Nucleus accumbens (tissue), 56 donors: ENCODE data around the gene NMUR1.

Source experiments
- DNase-seq, 56 donors: peaks; one replicate each; lab custom pipeline; 2025; lab: John Stamatoyannopoulos, UW

Gene NMUR1

DNA sequence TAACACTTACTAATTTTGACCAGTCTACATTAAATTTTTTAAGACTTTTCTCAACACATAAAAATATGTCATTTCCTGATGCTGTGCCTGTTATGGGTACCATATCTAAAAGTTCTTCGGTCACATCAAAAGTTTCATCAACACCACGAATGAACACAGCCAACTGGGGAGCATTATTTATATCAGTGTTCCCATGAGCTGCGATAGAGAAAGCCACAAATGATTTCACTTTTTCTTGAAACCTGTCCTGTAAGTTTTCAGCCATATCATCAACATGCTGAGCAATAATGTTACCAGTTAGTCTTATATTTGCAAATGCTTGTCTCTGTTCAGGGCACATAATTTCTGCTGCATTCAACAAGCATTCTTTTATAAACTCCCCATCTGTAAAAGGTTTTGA, 35.6 kb downstream of the NMUR1 start:
- DNase-seq = no peak

DNA sequence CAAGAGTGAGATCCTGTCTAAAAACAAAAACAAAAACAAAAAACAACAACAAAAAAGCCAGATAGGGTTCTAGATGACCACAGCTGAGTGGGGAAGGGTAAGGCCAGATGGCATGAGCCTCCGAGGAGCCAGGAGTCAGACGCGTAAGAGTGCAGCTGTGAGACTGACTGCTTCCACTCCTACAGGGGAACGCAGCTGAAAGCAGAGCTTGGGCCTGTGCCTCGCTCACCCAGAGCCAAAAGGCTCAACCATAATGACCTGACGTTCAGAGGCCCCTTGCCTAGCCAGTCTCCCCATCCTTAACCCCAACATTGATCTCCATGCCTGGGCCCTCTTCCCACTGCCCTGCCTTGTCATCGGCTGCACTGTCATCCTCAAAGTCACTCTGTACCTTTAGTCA, 39.4 kb downstream of the NMUR1 start:
- no peak for DNase-seq

DNA sequence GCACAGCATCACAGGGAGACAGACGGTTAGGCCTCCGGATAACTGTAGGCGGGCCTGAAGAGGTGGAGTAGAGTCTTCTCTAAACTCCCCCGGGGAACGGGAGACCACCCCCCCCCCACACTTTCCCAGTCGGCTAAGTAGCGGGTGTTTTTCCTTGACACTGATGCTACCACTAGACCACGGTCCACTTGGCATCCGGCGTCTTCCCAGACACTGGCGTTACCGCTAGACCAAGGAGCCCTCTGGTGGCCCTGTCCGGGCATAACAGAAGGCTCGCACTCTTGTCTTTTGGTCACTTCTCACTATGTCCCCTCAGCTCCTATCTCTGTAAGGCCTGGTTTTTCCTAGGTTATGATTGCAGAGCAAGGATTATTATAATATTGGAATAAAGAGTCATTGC, 40.3 kb downstream of the NMUR1 start:
- DNase-seq = peak in 2 of 56 donors; percentile 2 to 20

DNA sequence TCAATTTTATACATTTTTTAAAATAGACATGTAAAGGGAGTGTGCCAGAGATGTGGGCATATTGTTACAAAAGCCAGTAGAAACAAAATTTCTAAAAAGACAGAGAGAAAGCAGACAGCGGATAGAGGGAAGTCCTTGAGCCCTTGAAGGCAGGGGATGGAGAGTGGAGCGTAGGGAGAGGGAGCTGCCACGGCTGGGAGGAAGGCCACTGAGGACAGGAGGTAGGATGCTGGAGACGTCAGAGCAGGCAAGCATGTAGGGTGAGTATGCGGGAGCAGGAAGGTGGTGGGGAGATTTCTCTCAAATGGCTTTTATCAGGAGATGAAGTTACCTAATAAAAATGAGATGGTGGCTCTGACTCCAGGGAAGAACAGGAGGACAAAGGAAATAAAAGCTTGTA, 41.9 kb downstream of the NMUR1 start:
- DNase-seq = no peak

DNA sequence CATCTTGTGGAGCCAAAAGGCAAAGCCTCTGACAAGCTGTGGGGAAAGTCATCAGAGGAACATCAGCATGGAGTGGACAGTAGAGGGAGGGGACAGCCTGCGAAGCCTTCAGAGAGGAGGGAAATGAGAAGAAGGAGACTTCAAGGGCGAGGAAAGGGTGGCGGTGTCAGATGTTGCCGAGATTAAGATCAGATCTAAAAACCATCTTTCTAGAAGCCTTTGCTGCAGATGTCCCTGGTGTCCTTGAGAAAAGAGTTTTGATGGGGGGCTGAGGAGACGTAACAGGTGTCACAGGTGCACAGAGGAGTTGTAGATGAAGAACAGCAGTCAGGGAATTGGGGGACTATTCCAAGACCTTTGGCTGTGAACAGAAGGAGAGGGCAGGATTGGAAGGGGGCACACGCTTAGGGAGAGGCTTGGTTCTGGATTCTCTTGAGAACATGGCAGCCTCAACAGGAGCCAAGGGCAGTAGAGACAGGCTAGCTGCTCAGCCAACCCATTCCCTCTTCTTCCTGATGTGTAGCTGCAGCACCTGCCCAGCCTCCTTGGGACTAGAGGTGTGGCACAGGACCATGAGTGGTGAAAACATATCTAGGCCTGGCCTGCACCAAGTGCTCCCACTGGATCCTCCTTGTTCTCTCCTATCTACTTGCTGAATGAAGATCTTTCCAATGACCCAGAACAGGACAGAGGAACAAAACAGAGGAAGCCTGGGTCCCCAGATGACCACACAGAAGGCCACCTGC, 43.2 kb downstream of the NMUR1 start:
- DNase-seq = no peak

DNA sequence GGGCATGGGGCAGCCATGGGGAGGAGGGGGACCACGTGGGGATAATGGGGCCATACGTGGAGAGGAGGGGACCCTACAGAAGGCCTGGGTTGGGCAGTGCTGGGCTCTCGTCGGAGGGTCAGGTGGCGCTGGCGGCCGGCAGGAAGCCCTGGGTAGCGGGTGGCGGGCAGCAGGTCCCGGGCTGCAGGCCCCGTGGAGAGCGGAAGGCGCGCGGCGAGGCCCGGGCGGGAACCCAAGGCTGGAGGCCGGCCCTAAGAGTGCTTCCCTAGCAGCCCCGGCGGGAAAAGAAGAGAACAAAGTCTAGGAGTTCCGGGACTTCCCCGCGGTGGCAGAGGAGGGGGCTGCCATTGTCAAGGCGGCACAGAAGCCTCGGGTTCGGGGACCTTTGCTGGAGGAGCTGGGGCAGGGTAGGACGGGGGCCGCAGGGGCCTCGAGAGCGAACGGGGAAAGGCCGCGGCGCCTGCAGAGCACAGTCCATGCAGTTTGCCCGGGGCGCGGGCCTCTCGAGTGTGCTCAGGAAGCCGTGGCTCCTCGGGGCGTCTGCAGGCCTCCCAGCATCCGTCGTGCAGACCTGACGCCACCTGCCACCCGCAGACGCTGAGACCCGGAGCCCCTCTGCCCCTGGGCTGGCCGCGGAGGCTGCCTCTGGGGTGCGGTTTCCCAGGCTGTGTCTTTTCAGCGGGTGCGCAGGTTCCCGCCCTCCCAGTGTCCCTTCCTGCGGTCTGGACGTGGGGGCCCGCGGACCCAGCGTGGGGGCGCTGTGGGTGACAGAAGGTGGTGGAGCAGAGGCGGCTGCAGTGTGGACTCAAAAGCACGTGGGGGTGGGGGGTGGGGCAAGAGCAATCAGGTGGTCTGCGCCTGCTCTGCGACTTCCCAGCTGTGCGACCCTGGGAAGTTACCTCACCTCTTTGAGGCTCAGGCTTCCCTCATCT, 46.6 kb downstream of the NMUR1 start:
- DNase-seq = peak in 1 of 56 donors; percentile 1

DNA sequence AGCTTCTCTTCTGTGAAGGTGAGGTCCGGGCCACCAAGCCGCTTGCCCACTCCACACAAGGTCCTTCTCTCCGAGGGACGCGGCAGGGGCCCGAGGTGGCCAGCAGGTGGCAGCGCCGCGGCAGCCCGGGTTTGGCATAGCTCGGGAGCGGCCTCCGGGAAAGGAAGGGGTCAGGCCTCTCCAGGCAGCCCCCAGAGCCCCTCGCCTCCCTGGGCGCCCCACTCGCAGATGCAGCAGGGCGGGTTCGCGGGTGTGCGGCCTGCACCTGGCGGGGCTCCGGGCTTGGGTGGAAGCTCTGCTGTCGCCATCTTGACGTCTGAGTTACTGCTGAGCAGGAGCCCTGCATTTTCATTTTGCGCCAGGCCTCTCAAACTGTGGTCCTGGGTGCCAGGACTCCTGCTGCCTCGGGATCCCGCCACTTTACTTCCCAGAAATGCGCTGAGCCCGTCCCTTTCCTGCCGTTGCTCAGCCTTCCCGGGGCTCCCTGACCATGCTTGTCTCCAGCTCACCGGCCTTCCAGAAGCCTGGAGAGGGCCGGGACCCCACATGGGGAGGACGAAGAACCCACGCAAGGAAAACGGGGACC, 47.3 kb downstream of the NMUR1 start:
- peak in 49 of 56 donors; percentile 6 to 74 (median 35) for DNase-seq

DNA sequence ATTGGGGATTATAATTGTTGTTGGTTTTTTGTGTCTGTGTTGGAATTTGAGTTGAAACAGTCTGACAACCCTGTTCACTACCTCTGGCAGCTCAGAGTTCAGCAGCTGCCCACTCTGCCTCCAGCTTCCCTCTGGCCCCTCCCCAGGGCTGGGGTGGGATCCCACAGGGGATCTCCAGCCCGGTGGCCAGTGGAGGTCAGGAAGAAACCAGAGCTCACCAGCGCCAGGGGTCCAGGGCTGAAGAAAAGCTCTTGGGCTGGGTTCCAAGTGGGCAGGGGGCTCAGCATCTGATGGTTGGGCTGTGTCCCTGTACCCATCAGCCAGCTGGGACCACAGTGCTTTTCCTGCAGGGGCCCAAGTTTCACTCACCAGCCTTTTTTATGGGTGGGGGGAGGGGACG, 49.5 kb downstream of the NMUR1 start:
- DNase-seq = no peak

DNA sequence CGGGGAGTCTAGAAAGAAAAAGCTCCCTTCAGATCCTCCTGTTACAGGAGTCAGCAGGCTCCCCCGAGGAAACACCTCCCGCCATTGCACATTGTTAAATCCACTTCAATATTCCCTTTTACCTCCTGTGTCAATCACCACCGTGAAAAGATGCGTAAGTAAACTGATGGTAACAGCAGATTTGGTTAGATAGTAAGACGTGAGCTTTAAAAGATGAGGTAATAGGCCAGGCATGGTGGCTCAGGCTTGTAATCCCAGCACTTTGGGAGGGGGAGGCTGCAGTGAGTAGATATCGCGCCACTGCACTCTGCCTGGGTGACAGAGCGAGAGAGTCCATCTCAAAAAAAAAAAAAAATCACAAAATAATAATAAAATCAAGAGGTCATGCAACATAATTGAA, 50.8 kb downstream of the NMUR1 start:
- no peak for DNase-seq

DNA sequence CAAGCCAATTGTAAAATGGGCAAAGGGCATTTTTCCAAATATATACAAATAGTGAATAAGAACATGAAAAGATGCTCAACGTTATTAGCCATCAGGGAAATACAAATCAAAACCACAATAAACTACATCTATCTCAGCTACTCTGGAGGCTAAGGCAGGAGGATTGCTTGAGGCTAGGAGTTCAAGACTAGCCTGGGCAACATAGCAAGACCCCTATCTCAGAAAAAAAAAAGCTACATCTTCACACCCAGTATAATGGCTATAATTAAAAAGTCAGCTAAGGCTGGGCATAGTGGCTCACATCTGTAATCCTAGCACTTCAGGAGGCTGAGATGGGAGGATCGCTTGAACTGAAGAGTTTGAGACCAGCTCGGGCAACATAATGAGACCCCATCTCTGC, 53.3 kb downstream of the NMUR1 start:
- no peak for DNase-seq

DNA sequence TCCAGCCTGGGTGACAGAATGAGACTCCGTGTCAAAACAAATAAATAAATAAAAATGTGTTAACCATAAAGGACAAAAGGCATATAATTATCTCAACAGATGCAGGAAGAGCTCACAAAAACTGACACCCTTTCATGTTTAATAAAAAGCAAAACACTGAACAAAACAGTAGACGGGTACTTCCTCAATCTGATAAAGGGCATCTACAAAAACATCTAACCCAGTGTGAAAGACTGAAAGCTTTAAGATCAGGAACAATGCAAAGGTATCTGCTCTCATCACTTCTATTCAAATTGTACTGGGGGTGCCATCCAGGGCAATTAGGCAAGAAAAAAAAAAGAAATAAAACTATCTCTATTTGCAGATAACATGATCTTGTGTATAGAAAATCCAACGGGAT, 54.3 kb downstream of the NMUR1 start:
- no peak for DNase-seq
